HEK293 (cell line): ENCODE results near the gene LRRN4.

ENCODE experiments used
- CTCF ChIA-PET: fragments of 350-600 bp; formaldehyde crosslinking; extraction: SDS; loops from one replicate; lab custom pipeline; 2021; ENCODE audit warnings: antibody characterized with exemption; lab: Yijun Ruan, JAX
- POLR2A ChIA-PET: fragments of 300-600 bp; formaldehyde crosslinking; extraction: SDS; loops from one replicate; lab custom pipeline; 2020; ENCODE audit warnings: antibody characterized with exemption, inconsistent platforms; lab: Yijun Ruan, JAX
- H3K27ac ChIP-seq: fragments of 200-500 bp; sonication (Bioruptor generic); 2 replicates; pipeline ENCODE4 v1.5.1; 2014; ENCODE audit warnings: low read depth, low read length, control low read depth, inconsistent platforms; ENCODE audit errors: extremely low read depth
- H3K36me3 ChIP-seq, 2 experiments: fragments of 200-500 bp in 1 of 2; sonication (Bioruptor generic) in 1 of 2; 1 replicate in 1 of 2; 2 replicates in 1 of 2; pipeline ENCODE4 v1.5.1; 2014 to 2017; ENCODE audit warnings: inconsistent platforms in 2 of 2, low read length in 2 of 2; ENCODE audit not compliant: control insufficient read depth in 2 of 2, insufficient read depth in 1 of 2
- H3K4me1 ChIP-seq: fragments of 200-500 bp; sonication (Bioruptor generic); 2 replicates; pipeline ENCODE4 v1.5.1; 2014; ENCODE audit warnings: mild to moderate bottlenecking, low read length, inconsistent platforms; ENCODE audit not compliant: control insufficient read depth, insufficient read depth
- H3K4me3 ChIP-seq: 2 replicates; pipeline ENCODE4 v1.5.1; 2011; ENCODE audit warnings: low read depth, mild to moderate bottlenecking, control low read depth, low read length, moderate library complexity
- H3K9me3 ChIP-seq: fragments of 200-500 bp; sonication (Bioruptor generic); 2 replicates; pipeline ENCODE4 v1.5.1; 2014; ENCODE audit warnings: low read depth, low read length, inconsistent platforms; ENCODE audit not compliant: control insufficient read depth, insufficient read depth
- GLI2 ChIP-seq: fragments of 450-650 bp; formaldehyde crosslinking; IDR thresholded peaks from 2 replicates; pipeline ENCODE4; 2017; ENCODE audit warnings: missing biosample characterization, missing genetic modification characterization, low read depth, borderline replicate concordance
- HIC1 ChIP-seq: fragments of 450-650 bp; formaldehyde crosslinking; IDR thresholded peaks from 2 replicates; pipeline ENCODE4 v1.5.1; 2016; ENCODE audit warnings: missing biosample characterization, missing genetic modification characterization
- HOXA7 ChIP-seq: sonication (generic); formaldehyde crosslinking; IDR thresholded peaks from 2 replicates; pipeline ENCODE4 v1.8.1; 2022; ENCODE audit warnings: missing genetic modification reagents, borderline replicate concordance
- MEIS1 ChIP-seq: sonication (generic); formaldehyde crosslinking; IDR thresholded peaks from 2 replicates; pipeline ENCODE4 v1.8.1; 2022; ENCODE audit warnings: missing genetic modification reagents, mild to moderate bottlenecking, borderline replicate concordance
- MYNN ChIP-seq: fragments of 450-650 bp; formaldehyde crosslinking; IDR thresholded peaks from 2 replicates; pipeline ENCODE4 v1.5.1; 2016; ENCODE audit warnings: missing biosample characterization, missing genetic modification characterization, borderline replicate concordance
- RBAK ChIP-seq: fragments of 450-650 bp; formaldehyde crosslinking; IDR thresholded peaks from 2 replicates; pipeline ENCODE4 v1.5.1; 2016; ENCODE audit warnings: missing biosample characterization, missing genetic modification characterization
- ZNF133 ChIP-seq: fragments of 450-650 bp; formaldehyde crosslinking; IDR thresholded peaks from 2 replicates; pipeline ENCODE4 v1.5.1; 2016; ENCODE audit warnings: missing biosample characterization, missing genetic modification characterization
- ZNF169 ChIP-seq: fragments of 450-650 bp; formaldehyde crosslinking; IDR thresholded peaks from 2 replicates; pipeline ENCODE4 v1.5.1; 2016; ENCODE audit warnings: missing biosample characterization, missing genetic modification characterization
- ZNF202 ChIP-seq: fragments of 450-650 bp; formaldehyde crosslinking; IDR thresholded peaks from 2 replicates; pipeline ENCODE4 v1.5.1; 2016; ENCODE audit warnings: missing biosample characterization, missing genetic modification characterization, borderline replicate concordance
- ZNF223 ChIP-seq: fragments of 450-650 bp; formaldehyde crosslinking; IDR thresholded peaks from 2 replicates; pipeline ENCODE4 v1.5.1; 2016; ENCODE audit warnings: missing biosample characterization, missing genetic modification characterization
- ZNF239 ChIP-seq: fragments of 450-650 bp; formaldehyde crosslinking; IDR thresholded peaks from 2 replicates; pipeline ENCODE4 v1.5.1; 2016; ENCODE audit warnings: missing biosample characterization, missing genetic modification characterization
- ZNF302 ChIP-seq: fragments of 450-650 bp; formaldehyde crosslinking; IDR thresholded peaks from 2 replicates; pipeline ENCODE4 v1.5.1; 2016; ENCODE audit warnings: missing biosample characterization, missing genetic modification characterization, low read depth
- ZNF311 ChIP-seq: fragments of 450-650 bp; formaldehyde crosslinking; IDR thresholded peaks from 2 replicates; pipeline ENCODE4 v1.5.1; 2017; ENCODE audit warnings: missing biosample characterization, missing genetic modification characterization, borderline replicate concordance
- ZNF404 ChIP-seq: fragments of 450-650 bp; formaldehyde crosslinking; IDR thresholded peaks from 2 replicates; pipeline ENCODE4 v1.5.1; 2017; ENCODE audit warnings: missing biosample characterization, missing genetic modification characterization
- ZNF433 ChIP-seq: fragments of 450-650 bp; formaldehyde crosslinking; IDR thresholded peaks from 2 replicates; pipeline ENCODE4 v1.5.1; 2016; ENCODE audit warnings: missing biosample characterization, missing genetic modification characterization, low read depth
- ZNF501 ChIP-seq: fragments of 450-650 bp; formaldehyde crosslinking; IDR thresholded peaks from 2 replicates; pipeline ENCODE4 v1.5.1; 2016; ENCODE audit warnings: missing biosample characterization, missing genetic modification characterization
- ZNF664 ChIP-seq: fragments of 450-650 bp; formaldehyde crosslinking; IDR thresholded peaks from 2 replicates; pipeline ENCODE4 v1.5.1; 2016; ENCODE audit warnings: missing biosample characterization, missing genetic modification characterization
- ZNF791 ChIP-seq: fragments of 450-650 bp; formaldehyde crosslinking; IDR thresholded peaks from 2 replicates; pipeline ENCODE4 v1.5.1; 2016; ENCODE audit warnings: missing biosample characterization, missing genetic modification characterization
- ZSCAN30 ChIP-seq: fragments of 450-650 bp; IDR thresholded peaks from 2 replicates; pipeline ENCODE4 v1.5.1; 2018; ENCODE audit warnings: missing biosample characterization, mild to moderate bottlenecking, missing genetic modification characterization, moderate library complexity
- ZXDB ChIP-seq: fragments of 450-650 bp; formaldehyde crosslinking; IDR thresholded peaks from 2 replicates; pipeline ENCODE4 v1.5.1; 2016; ENCODE audit warnings: missing biosample characterization, missing genetic modification characterization
- TF ChIP-seq, protein P1 (sequence below): sonication (generic); formaldehyde crosslinking; IDR thresholded peaks from 2 replicates; pipeline ENCODE4 v1.8.1; 2022; ENCODE audit warnings: mild to moderate bottlenecking, moderate library complexity, missing genetic modification reagents
- TF ChIP-seq, protein P2 (sequence below): IDR thresholded peaks from 2 replicates; pipeline ENCODE4 v1.6.1; 2011; ENCODE audit warnings: mild to moderate bottlenecking, low read depth, low read length, borderline replicate concordance

LRRN4 gene

GRCh38 chr20:6041808-6042265 lies 12.0 kb downstream of the LRRN4 start:
- TF ChIP-seq HOXA7 (CRISPR knock-in tag) (no peak), ZNF302 (no peak), ZNF311 (tag by site-specific recombination) (no peak), ZXDB (tag by site-specific recombination) (no peak), ZNF223 (tag by site-specific recombination) (no peak), ZNF501 (no peak), ZNF202 (tag by site-specific recombination) (no peak), ZNF404 (no peak), ZNF133 (tag by site-specific recombination) (no peak)
- TF ChIP-seq, protein P1, sequence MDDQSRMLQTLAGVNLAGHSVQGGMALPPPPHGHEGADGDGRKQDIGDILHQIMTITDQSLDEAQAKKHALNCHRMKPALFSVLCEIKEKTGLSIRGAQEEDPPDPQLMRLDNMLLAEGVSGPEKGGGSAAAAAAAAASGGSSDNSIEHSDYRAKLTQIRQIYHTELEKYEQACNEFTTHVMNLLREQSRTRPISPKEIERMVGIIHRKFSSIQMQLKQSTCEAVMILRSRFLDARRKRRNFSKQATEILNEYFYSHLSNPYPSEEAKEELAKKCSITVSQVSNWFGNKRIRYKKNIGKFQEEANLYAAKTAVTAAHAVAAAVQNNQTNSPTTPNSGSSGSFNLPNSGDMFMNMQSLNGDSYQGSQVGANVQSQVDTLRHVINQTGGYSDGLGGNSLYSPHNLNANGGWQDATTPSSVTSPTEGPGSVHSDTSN = no peak
- H3K4me1 ChIP-seq = no peaks in the 10 kb centered on the region
- no peak overlapping the region for H3K4me3 ChIP-seq
- H3K27ac ChIP-seq = no peak overlapping the region
- CTCF ChIA-PET = no interaction called here
- peaks cover 3 to 56% of the 10 kb centered on the region in 2 experiments; a peak in 2 of 3 replicates for H3K36me3 ChIP-seq
- POLR2A ChIA-PET = no interaction called here
- no peaks in the 10 kb centered on the region for H3K9me3 ChIP-seq

DNA sequence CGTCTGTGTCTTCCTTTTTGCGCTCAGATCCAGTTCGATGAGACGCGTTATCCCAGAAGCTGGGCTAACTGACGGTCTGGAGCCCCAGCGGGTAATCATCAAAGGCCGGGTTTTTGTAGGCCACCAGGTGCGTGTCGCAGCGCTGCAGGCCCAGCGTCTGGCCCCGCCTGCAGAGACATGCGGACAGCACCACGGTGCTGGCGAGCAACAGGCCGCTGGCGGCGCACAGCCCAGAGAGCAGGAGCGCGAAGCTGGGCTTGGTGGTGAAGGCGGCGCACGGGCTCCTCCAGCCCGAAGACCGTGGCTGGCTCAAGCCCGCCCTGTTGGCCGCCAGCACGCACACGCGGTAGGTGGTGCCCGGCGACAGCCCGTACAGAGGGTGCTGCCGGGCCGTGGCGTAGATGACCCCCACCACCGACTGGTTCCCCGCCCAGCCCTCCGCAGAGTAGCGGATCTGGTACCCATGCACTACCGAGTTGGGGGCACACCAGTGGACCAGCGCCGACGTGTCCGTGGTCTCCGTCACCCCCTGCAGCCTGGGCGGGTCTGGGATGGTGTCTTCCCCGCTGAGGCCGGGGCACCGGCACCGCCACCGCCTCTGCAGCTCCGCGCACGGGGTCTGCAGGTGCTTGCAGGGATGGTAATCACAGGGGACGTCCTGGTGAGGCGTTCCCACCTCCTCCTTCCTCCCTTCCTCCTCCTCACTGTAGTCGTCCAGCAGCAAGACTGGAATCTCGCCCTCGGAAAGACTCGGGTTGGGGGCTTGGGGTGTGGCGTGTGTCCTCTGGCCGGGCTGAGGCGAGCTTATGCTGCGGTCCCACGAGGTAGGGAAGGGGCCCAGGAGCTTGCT lies 12.7 kb downstream of the LRRN4 start:
- ChIA-PET POLR2A (no interaction called here), CTCF (no interaction called here)
- H3K4me1 ChIP-seq = no peaks in the 10 kb centered on the region
- peaks cover 7 to 62% of the 10 kb centered on the region in 2 experiments; a peak in 2 of 3 replicates for H3K36me3 ChIP-seq
- TF ChIP-seq ZNF664 (tag by site-specific recombination) (no peak), HIC1 (tag by site-specific recombination) (no peak), ZNF239 (tag by site-specific recombination) (no peak), ZNF433 (tag by site-specific recombination) (no peak), MYNN (tag by site-specific recombination) (no peak), ZNF133 (tag by site-specific recombination) (no peak), ZNF791 (no peak), MEIS1 (CRISPR knock-in tag) (no peak), RBAK (tag by site-specific recombination) (no peak), ZNF169 (tag by site-specific recombination) (no peak), ZSCAN30 (no peak), GLI2 (tag by site-specific recombination) (no peak)
- TF ChIP-seq, protein P2, sequence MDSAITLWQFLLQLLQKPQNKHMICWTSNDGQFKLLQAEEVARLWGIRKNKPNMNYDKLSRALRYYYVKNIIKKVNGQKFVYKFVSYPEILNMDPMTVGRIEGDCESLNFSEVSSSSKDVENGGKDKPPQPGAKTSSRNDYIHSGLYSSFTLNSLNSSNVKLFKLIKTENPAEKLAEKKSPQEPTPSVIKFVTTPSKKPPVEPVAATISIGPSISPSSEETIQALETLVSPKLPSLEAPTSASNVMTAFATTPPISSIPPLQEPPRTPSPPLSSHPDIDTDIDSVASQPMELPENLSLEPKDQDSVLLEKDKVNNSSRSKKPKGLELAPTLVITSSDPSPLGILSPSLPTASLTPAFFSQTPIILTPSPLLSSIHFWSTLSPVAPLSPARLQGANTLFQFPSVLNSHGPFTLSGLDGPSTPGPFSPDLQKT = no peak
- no peaks in the 10 kb centered on the region for H3K9me3 ChIP-seq
- H3K27ac ChIP-seq = no peak overlapping the region
- H3K4me3 ChIP-seq = no peak overlapping the region
